HG03442 (cell line): ENCODE results near the gene TNS1.

Source experiments
- ATAC-seq: cut with Tn5 transposase; IDR thresholded peaks from one replicate; pipeline ENCODE4 v1.9.1; 2021; ENCODE audit warnings: mild to moderate bottlenecking, moderate library complexity; ENCODE audit not compliant: unreplicated experiment

The TNS1 gene

DNA sequence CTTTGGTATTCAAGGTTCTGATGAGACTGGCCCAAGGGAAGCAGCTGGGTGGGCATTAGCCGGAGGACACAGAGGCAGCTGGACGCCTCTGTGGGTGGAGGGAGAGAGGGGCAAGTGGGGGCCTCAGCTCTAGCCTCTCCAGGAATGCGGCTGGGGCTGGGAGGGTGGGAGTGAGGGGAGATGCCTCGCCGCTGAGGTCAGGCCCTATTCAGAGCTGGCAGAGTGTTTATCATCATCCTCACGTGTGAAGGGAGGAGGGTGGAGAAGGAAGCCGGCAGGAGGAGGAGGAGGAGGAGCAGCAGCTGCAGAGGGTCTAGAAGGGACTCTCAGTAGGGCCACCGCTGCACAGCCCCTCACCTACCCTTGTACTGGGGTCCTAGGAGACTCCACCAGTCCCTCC is 43.1 kb downstream of the TNS1 start:
- ATAC-seq: no peak

DNA sequence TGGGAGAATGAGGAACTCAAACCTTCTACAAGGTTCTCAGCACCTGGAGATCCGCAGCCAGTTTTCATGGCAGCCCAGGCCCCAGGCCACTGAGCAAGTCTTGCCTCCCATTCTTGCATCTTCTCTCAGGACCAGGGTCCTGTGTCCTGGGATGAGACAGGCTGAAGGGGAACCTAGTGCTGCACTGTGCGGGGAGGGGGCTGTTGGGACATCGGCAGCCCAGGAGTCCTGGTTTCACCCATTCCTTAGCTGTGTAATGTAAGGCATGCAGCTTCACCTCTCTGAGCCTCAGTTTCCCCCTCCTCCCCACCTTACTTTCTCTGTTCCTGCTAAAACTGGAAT is 43.9 kb downstream of the TNS1 start:
- ATAC-seq: no peak

DNA sequence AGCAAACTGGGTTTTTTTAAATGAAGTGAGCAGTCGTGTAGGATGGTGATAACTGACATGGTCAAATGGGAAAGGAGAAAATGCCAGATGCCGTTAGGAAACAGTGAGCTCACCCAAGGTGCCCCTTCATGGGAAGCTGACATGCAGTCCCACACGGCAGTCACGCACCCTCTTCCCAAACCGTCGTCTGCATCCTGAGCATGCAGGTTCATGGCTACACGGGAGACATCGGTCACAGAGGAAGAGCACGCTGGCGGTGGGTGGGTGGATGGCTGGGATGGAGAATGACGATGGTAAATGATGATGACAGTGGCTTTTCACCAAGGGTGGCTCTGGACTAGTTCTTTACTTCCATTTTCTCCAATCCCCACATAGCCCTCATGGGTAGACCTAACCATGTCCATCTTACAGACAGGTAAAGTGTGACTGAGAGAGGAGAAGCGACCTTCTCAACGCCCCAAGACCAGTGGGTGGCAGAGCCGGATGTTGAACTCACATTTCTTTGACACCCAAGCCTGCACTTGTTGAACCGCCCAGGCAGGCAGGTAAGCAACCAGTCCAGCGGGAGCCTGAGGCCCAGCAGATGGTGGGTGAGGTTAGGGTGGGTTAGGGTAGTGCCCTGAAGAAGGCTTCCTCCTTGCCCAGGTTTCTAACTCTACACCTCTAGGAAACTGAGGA is 44.5 kb downstream of the TNS1 start:
- ATAC-seq: no peak

DNA sequence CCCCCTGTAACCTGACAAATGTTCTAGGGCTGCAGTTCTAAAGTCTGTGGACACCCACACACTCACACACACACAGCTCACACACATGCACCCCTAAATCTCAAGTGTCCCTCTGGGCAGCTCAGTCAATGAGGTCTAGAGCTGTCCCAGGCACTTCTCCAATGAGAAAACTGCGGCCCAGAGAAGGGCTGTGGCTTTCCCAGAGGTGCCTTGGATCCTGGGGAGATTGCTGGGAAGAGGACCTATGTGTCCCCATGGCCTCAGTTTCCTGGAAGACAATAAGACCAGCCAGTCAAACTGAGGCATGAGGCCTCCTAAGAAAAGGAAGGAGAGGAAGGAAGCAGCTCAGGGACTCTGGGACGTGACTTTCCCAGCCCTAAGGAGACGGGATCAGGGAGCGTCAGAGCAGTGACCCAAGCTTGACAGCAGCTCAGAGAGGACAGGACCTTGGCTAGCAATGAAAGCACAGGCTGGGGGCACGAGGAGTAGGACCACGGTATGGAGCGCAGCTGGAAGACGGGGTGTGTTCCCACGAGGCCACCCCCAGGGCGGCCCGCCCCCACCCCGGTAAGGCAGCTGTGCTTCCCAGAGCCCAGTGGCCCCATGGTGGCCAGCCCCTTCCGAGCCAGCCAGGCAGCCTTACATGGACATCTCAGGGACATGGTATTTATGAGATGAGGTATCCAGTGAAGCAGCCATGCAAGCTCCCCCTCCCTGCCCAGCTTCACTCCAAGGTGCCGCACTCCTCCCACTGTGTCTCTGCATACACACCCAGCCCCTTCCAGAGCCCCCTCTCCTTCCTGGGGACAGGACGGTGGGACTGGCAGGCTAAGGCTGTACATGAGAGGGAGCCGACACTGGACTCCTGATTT is 46.0 kb downstream of the TNS1 start:
- no peak for ATAC-seq

DNA sequence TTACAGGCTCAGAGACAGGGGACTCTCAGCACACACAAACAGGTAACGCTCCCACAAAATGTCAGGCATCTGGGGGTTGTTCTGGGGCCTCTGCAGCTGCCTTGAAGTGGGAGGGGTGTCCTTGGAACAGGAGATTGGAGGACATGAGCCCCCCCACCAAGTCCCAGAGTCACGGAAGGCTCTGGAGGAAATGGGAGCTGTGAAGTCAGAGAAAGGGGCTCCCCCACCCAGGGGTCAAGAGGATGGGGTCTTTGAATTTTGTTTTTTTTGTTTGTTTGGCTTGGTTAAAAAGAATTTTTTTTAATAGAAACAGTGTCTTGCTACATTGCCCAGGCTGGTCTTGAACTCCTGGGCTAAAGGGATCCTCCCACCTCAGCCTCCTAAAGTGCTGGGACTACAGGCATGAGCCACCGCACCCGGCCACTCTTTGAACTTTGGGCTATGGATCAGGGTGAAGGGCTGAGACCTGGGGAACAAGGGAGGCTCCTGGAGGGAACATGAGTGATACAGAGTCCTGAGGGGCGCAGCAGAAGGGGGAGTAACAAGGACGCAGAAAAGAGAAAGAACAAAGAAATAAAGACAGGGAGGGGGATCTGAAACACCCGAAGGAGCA is 46.8 kb downstream of the TNS1 start:
- ATAC-seq: no peak

DNA sequence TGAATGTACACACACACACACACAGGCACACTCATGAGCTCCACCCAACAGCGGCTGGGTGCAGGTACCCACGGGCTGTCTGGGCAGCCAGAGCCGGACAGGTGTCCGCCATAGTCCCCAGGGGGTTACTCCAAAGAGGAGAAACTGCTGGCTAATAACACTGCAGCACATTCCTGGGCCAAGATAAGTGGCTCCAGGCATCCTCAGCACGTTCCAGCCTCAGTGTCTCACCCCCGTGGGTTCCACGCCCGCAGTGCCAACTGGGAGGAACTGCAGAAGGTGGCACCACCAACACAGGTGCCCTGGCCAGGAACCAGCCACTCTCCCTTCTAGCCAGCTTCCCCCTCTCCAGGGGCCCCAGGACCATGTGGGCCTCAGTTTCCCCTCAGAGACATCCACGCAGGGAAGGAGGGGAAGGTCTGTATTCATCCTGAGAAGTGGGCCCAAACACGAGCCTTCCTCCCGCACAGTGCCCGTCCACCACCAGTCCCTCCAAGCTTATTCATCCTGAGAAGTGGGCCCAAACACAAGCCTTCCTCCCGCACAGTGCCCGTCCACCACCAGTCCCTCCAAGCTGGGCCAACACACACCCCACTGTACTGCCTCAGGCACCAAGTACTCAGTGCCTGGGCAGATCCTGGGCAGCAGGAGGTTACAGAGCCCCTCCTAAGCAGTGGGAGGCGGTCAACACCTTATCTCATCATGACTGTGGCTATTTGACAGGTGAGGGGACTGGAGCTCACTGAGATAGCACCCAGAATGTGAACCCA is 47.6 kb downstream of the TNS1 start:
- ATAC-seq: no peak

DNA sequence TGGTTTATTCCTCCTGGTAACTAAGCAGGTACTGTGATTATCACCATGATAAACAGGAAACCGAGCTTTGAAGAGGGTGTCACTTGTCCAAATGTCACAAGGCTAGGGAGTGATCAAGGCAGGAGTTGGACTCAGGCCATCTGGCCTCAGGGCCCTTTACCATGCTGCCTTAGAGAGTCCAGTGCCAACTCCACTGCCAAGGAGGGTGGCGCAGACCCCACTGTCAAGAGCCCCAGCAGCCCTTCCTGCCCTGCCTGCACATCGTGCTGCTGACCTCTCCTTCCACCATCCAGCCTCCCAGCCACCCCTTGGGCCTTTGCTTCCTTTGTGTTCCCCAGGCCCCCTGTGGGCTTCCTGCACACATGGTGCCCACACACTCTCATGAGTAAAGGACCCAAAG is 48.3 kb downstream of the TNS1 start:
- no peak for ATAC-seq

DNA sequence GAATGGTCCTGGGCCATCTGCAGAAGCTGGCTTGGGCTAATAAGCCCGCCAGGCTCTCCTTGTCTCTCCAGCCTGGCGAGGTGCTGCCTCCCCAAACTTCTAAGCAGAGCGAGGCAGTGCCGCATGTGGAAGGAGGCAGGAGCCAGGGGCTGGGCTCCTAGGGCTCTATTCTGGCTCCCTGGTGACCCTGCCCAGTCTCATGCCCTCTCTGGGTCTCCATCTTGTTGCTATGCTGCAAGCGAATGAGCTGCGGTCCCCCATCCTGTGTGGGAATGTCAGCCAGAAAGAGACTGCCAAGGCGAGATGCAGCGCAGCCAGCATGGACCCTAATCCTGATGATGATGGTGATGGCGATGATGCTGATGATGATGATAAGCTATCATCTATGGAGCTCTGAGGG is 48.7 kb downstream of the TNS1 start:
- no peak for ATAC-seq

DNA sequence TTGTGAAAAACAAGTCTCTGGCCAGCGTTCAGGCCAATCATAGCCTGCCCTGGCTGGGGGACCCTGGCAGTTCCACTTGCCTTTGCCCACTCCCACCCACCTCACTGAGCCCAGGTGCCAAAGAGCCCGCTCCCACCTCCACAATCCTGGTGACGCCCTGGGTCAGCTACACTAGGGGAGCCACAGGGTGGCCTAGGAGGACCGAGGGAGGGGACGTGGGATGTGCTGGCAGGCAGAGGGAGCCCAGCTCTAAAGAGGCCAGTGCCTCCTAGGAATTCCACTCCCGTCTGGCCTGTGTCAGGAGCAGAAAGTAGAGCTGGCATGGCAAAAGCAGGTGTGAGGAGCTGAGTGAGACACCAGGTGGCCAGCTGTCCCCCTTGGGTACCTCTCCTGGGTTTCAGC is 49.3 kb downstream of the TNS1 start:
- ATAC-seq: no peak

DNA sequence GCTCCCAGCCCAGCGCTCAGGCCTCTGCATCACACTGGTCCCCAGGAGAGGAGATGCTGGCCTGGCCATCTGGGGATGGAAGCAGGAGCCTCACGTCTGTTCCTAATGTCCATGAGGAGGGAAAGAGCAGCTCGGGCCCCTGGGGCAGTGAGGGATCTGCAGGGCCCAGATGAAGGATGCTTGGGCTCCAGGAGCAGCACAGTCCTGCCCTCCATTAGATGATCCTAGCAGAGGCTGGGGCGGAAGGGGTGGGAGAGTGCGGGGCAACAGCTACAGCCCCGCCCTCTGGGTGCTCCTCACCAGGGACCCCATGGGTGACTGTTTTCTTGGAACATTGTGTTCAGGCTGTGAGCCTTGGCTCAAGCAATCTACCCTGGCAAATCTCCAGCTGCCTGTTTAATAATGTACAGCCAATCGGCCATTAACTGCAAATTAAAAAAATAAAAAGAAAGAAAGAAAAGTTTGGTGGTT is 49.7 kb downstream of the TNS1 start:
- no peak for ATAC-seq

DNA sequence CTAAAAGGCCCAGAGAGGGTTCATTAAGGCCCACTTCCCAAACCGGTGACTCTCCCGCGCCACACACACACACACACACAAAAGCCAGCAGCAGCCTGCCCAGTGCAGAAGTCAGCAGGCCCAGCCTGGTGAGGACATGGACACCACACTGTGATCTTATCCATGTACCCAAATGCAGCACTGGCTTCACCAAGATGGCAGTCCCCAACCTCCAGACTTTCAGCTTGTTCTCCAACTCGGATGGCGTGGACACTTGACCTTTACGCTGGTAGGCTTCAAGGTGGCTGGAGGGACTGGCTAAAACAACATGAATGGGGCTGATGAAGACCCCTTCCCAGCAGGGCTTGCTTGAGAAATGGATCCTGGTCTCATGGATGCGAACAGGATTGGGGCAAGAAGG is 50.4 kb downstream of the TNS1 start:
- ATAC-seq: no peak

DNA sequence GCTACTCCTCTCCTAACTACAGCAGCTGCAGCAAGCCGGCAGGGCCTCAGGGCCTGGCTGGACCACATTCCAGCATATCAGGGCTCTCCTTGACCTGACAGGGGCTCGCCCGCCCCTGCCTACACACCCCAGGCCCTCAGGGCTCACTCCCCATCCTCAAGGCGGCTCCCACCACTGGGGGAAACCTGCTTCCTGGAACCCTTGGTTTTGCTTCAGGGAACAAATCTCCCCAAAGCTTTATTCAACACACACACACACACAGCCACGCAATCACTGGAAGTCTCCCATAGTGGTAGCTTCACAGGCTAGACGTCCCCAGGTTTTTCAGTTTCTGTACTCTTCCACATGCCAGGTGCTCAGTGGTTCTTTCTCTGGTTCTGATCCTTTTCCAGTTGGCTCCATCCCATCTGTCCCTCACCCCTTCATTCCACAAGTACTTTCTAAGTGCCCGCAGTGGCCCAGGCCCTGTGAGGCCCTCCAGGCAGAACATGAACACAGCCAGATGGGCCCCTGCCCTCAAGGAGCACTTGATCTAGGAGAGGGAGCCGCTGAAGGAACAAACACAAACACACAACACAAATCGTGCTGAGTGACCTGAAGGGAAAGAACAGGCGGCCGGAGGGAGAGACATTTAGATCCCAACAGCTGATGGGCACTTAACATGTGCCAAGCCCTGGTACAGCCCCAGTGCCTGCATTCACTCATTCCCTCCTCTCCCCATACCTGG is 51.1 kb downstream of the TNS1 start:
- ATAC-seq: no peak

DNA sequence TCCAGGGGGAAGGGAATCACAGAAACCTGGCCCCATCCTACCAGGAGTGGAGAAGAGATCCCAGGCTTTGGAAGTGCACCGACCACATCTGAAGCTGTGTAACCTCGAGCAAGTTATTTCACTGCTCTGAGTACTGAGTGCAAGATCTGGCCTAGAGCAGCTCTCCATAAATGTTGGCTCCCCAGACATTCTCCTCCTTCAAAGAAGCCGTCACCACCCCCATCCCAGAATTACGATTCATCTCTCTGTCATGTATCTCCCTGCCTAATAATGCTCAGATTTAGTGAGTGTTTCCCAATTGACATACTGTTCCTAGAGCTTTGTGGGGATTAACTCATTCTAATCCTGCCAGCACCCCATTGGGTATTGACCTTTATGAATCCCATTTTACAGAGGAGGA is 51.7 kb downstream of the TNS1 start:
- ATAC-seq: no peak

DNA sequence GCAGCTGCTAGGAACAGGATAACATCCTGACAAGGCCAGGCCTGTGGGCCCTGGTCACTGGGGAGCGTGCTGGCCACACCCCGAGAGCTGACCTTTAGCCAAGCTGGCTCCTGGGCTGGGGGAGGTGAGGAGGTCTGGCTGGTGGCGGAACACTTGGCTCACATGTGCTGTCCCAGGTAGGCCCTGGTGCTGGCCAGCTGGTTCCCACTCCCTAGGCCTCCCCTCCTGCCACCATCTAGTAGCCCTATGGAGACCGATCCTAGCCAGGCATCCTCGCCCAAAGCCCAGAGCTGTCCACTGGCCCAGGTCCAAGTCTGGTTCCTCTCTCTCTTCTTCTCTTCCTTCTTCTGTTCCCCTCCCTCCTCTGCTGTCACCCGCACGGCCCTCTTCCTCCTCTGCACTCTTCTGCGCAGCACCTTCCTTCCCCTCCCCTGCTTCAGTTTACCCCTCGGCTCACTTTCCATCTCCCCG is 52.4 kb downstream of the TNS1 start:
- ATAC-seq: no peak

DNA sequence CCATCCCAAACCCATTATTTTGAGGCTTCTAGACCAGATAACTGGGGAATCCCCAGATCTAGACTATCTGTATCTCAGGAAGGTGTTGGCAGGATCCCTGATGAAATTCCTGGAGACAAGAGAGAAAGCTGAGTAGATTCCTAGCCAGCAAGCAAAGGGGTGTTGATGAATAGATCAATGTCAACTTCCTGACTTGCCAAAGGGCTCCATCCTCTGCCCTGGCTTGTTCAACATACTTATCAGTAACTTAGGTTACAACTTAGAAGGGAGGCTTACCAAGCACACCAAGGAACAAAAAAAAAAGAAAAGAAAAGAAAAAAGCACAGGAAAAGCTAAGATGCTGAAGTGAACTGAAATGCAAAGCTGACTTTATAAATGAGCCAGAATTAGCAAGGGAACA is 53.3 kb downstream of the TNS1 start:
- ATAC-seq: no peak

DNA sequence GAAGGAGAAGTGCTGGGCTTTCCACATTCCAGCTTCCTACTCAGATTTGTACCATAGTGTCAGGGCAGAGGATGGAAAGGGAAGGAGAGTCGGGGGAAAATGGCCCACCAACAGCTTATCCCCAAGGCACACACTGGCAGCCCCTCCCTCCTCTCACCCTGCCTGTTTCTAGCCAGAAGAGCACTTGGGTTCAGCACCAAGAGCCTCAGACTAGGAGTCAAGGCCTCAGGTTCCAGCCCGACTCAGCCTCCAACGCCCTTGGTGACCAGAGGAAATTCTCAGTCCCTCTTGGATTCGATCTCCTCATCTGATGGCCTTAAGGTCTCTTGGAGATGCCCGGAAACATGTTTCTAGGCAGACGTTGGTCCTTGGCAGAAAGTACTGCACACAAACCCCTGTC is 53.9 kb downstream of the TNS1 start:
- ATAC-seq: no peak

DNA sequence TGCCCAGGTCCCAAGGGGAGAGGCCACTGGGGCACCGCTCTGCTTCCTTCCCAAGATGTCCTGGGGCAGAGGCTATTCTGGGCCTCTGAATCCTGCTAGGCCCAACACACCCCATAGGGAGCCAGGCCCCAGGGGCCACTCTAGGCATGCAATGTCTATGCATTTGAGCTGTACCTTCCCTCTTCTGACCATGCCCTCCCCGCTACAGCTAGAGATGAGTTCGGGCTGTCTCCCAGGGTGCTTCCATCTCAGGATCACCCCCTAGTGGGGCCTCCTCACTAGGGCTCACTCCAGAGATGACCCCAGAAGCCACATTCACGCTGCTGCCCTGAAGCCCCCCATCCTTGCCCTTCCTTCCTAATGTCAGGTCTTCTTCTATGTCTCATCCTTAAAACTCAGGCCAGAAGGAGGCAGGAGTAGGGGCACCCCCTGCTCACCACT is 54.4 kb downstream of the TNS1 start:
- no peak for ATAC-seq

DNA sequence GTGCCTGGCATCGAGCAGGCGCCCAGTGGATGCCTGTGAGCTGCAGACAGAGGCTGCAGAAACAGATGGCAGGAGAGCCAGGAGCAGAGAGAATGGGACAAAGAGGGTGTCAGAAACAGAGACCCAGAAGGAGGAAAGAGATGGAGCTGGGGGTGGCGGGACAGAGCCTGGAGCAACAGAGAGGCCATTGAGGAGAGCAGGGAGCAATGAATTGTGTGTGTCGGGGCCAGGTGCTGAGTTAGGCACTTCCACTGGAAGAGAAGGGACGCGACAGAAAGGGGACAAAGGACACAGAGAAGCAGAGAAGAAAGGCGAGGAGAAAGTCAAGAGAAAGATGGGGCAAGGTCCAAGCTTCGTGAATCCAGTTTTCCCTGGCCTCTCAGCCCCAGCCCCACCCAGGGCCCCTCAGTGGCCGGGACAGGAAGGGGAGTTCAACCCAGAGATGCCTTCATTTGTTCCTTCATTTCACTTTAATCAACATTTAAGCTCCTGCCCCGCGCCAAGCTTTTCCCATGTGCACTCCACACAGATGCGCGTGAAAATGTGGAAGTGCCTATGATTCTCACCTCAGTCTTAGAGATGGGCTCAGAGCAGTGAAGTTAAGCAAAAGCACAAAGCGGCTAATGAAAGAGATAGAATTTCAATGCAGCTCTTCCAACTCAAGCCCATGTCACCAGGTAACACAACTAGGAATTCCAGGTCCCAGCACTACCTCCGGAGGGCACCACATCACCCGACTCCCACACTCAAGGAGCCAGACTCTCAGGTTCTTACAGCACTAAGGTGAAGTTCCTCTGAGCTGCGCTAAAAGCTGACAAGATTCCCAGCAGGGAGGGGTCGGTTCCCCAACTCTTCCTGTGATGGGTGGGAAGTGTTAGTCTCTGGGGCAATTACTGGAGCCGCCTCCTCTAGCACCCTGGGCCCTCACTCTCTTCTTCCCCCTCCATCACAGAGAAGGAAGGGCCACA is 55.1 kb downstream of the TNS1 start:
- no peak for ATAC-seq

DNA sequence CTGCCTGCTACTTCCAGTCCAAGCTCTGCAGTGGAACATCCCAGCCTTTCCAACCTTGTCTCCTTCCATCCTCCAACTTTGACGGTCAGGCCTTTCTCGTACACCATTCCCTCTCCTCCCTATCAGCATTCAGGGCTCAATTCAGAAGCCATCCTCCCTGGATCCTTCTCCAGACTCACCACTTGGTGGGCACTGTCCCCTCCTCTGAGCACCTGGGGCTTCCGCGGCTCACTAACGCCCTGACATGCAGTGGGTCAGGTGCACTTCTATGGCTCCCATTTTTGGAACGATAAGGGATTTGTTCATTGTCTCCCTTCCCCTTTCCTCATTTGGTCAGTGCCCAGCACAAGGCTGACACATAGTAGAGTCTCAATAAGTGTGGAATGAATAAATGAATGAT is 56.7 kb downstream of the TNS1 start:
- ATAC-seq: no peak
